Measurements from ENCODE around the gene SSBP4.

- TF ChIP-seq CTCF (IDR thresholded peaks at IDR 0.05) = no peak
- TF ChIP-seq POLR2A (IDR thresholded peaks at IDR 0.05) = no peak
These were observed 29.5 kb upstream of the SSBP4 start for GRCh38 chr19:18389726-18390064.
